ENCODE measurements around the gene SIMC1. TPM values are rescaled to one million over a fixed set of nuclear protein-coding genes. Genes with fewer than 3 reads are reported as not detected.

Gene SIMC1
- total and polyA plus RNA-seq, 2 of the 4 experiments (the other 2 are of a cell fraction): 8.2 to 11.7 TPM

GRCh38 chr5:176373100-176373818 is 135.0 kb downstream of the SIMC1 start (continued):
- TF ChIP-seq CHD1 (IDR thresholded peaks at IDR 0.05; ENCODE audit: low read depth, low read length) (no peak), BHLHE40 (IDR thresholded peaks at IDR 0.05; ENCODE audit: low read depth, low read length) (no peak), ELK1 (IDR thresholded peaks at IDR 0.05; ENCODE audit: borderline replicate concordance, low read depth, low read length) (no peak)

- no peak overlapping the region for H2BK15ac ChIP-seq (ENCODE audit: low read depth, low read length)
- H3K23ac ChIP-seq (ENCODE audit: low read depth, low read length): no peak overlapping the region
- dilution Hi-C loops (cut with HindIII; ENCODE audit: low sequenced_read_pairs, unreplicated experiment): no loop called here
- H3K4me1 ChIP-seq (ENCODE audit: control insufficient read depth, insufficient read depth, low read length): no peaks in the 10 kb centered on the region
- TF ChIP-seq CHD1 (IDR thresholded peaks at IDR 0.05; ENCODE audit: low read depth, low read length): no peak
- H3K79me1 ChIP-seq (ENCODE audit: low read depth in 1 of 2, low read length in 2 of 2): peaks cover 4 to 5% of the 10 kb centered on the region in 2 experiments; a peak in 1 of 4 replicates
- H3K9me3 ChIP-seq (ENCODE audit: control insufficient read depth, insufficient read depth, low read length): no peaks in the 10 kb centered on the region
- H2AK5ac ChIP-seq (ENCODE audit: low read depth, low read length): no peak overlapping the region
- no peak overlapping the region for H3K9ac ChIP-seq (ENCODE audit: low read depth, low read length)
- H4K8ac ChIP-seq (ENCODE audit: low read depth in 2 of 2, low read length in 2 of 2): no peak overlapping the region
- WGBS, 2 experiments (ENCODE audit: extremely low coverage in 2 of 2, insufficient read length in 1 of 2): 80% methylated on average over 1 of the region's 3 CpGs; no CpG with 5 or more reads in 1 of the 2 experiments
- no peak for ATAC-seq (ENCODE audit: low read depth)
- no peak overlapping the region for H3K4me2 ChIP-seq (ENCODE audit: low read depth, low read length)
- no peaks in the 10 kb centered on the region for H4K20me1 ChIP-seq (ENCODE audit: insufficient read depth, low read length)
- H3K4ac ChIP-seq (ENCODE audit: low read depth, low read length): no peak overlapping the region
- no peak overlapping the region for H2AK9ac ChIP-seq (replicated peaks; ENCODE audit: low read depth, low read length, poor library complexity)
- CTCF ChIA-PET: no interaction called here
- no peak overlapping the region for H2BK5ac ChIP-seq (ENCODE audit: low read depth, low read length, poor library complexity, severe bottlenecking)
- H2BK120ac ChIP-seq (ENCODE audit: low read depth, low read length): no peak overlapping the region
- no peaks in the 10 kb centered on the region for H3K27me3 ChIP-seq (ENCODE audit: control insufficient read depth, insufficient read depth, low read length)
- no peak overlapping the region for H3K18ac ChIP-seq (ENCODE audit: low read depth, low read length)
- DNase-seq: no peak
- POLR2A ChIA-PET (ENCODE audit: unreplicated experiment): no interaction called here
- H2BK20ac ChIP-seq (ENCODE audit: low read depth, low read length): no peak overlapping the region
- H2AFZ ChIP-seq (replicated peaks; ENCODE audit: low read length, poor library complexity): no peak overlapping the region
- H3K56ac ChIP-seq (ENCODE audit: extremely low read depth, insufficient read depth, low read length): no peak overlapping the region
- no peak overlapping the region for H3K27ac ChIP-seq (ENCODE audit: insufficient read depth, low read length)
- in situ Hi-C loops (cut with MboI; ENCODE audit: low sequenced_read_pairs): no loop called here
- no peak overlapping the region for H3K4me3 ChIP-seq (ENCODE audit: insufficient read depth, low read depth, low read length)
- BruUV-seq (replicated peaks): no TSS peak
- peaks cover 32% of the 10 kb centered on the region for H3K36me3 ChIP-seq (ENCODE audit: control insufficient read depth, insufficient read depth, low read length)
- H4K5ac ChIP-seq (ENCODE audit: low read depth, low read length): no peak overlapping the region
- no peak overlapping the region for H4K91ac ChIP-seq (ENCODE audit: insufficient read depth, low read depth, low read length)
- no peak overlapping the region for H3K14ac ChIP-seq (replicated peaks; ENCODE audit: low read depth, low read length)
- intact Hi-C loops (cut with micrococcal nuclease): no loop called here
- H3K9me1 ChIP-seq (ENCODE audit: insufficient read depth, low read length): no peaks in the 10 kb centered on the region
These were observed 141.7 kb downstream of the SIMC1 start for GRCh38 chr5:176379881-176380280.

All from IMR-90 (cell line).